ENCODE data around the gene PRKAG2. TPM values are rescaled to one million over a fixed set of nuclear protein-coding genes. Genes with fewer than 3 reads are reported as not detected.

The PRKAG2 gene
- total and polyA plus RNA-seq, 2 of the 13 experiments (the other 11 are each of a cell fraction or from before 2014, with no cell fraction given) = 0.90 to 1.3 TPM

- TF ChIP-seq ZNF501 (CRISPR knock-in tag; IDR thresholded peaks at IDR 0.05) (peak; percentile 55), ZNF784 (CRISPR knock-in tag; IDR thresholded peaks at IDR 0.05; ENCODE audit: borderline replicate concordance) (0 out of 2 replicates have a peak, but pooled peaks have one; percentile 86), POGZ (CRISPR knock-in tag; IDR thresholded peaks at IDR 0.05) (peak; percentile 88), GTF2F1 (IDR thresholded peaks at IDR 0.05; ENCODE audit: low read length) (no peak), KDM5B (CRISPR knock-in tag; IDR thresholded peaks at IDR 0.05; ENCODE audit: borderline replicate concordance) (peak; percentile 85; the same call in 1 of the 2 replicates), BATF2 (CRISPR knock-in tag; IDR thresholded peaks at IDR 0.05) (peak; percentile 88), ZNF768 (CRISPR knock-in tag; IDR thresholded peaks at IDR 0.05) (no peak), HNRNPK (IDR thresholded peaks at IDR 0.05; ENCODE audit: low read depth, low read length, poor library complexity, severe bottlenecking) (no peak), ZZZ3 (CRISPR knock-in tag; IDR thresholded peaks at IDR 0.05; ENCODE audit: borderline replicate concordance) (no peak), ZNF468 (CRISPR knock-in tag; IDR thresholded peaks at IDR 0.05) (0 out of 2 replicates have a peak, but pooled peaks have one; percentile 78), KDM5A (IDR thresholded peaks at IDR 0.05; ENCODE audit: borderline replicate concordance, low read length) (no peak), ISX (CRISPR knock-in tag; conservative IDR thresholded peaks at IDR 0.05) (no peak), ZNF674 (CRISPR knock-in tag; IDR thresholded peaks at IDR 0.05; ENCODE audit: low read depth) (no peak), ZNF770 (CRISPR knock-in tag; IDR thresholded peaks at IDR 0.05) (no peak), ZBED4 (CRISPR knock-in tag; IDR thresholded peaks at IDR 0.05; ENCODE audit: borderline replicate concordance) (peak; percentile 53; the same call in 1 of the 2 replicates), TCF7 (IDR thresholded peaks at IDR 0.05; ENCODE audit: low read depth) (no peak), TAF1 (CRISPR knock-in tag; IDR thresholded peaks at IDR 0.05) (peak; percentile 44; the same call in 1 of the 2 replicates), ZNF234 (CRISPR knock-in tag; conservative IDR thresholded peaks at IDR 0.05) (no peak), KLF9 (CRISPR knock-in tag; IDR thresholded peaks at IDR 0.05; ENCODE audit: low read depth) (0 out of 2 replicates have a peak, but pooled peaks have one; percentile 60), ZNF232 (CRISPR knock-in tag; IDR thresholded peaks at IDR 0.05; ENCODE audit: borderline replicate concordance) (no peak; the same call in 1 of the 2 replicates), NFATC3 (CRISPR knock-in tag; IDR thresholded peaks at IDR 0.05) (no peak)
Measured at GRCh38 chr7:151744656-151745638, 132.0 kb downstream of the PRKAG2 start (continued).
